ENCODE data around the gene LRRK2.

LRRK2 gene

GRCh38 chr12:40399656-40400055, 174.9 kb downstream of the LRRK2 start:
- TF ChIP-seq TAF1 (IDR thresholded peaks at IDR 0.05; ENCODE audit: borderline replicate concordance, insufficient read depth, low read length): no peak
- no peak for TF ChIP-seq REST (IDR thresholded peaks at IDR 0.05; ENCODE audit: insufficient read depth in 1 of 2, low read depth in 2 of 2, low read length in 2 of 2)
- TF ChIP-seq FOXP2 (optimal IDR thresholded peaks at IDR 0.05; ENCODE audit: borderline replicate concordance, extremely low read depth, extremely low read length, insufficient read depth): no peak
- TF ChIP-seq SIN3A (IDR thresholded peaks at IDR 0.05; ENCODE audit: borderline replicate concordance, insufficient read depth, low read length): no peak
- no peak for TF ChIP-seq POLR2AphosphoS5 (IDR thresholded peaks at IDR 0.05; ENCODE audit: low read depth, low read length)

- TF ChIP-seq REST (IDR thresholded peaks at IDR 0.05; ENCODE audit: insufficient read depth in 1 of 2, low read depth in 2 of 2, low read length in 2 of 2) (no peak), TAF1 (IDR thresholded peaks at IDR 0.05; ENCODE audit: borderline replicate concordance, insufficient read depth, low read length) (no peak)
Measured at GRCh38 chr12:40405419-40405818, 180.6 kb downstream of the LRRK2 start.
